H1 (cell line): ENCODE measurements around the gene HLX. TPM values are rescaled to one million over a fixed set of nuclear protein-coding genes. Genes with fewer than 3 reads are reported as not detected.

Experiments used
- CHD7 ChIP-seq: fragments of 300-600 bp; sonication (generic); IDR thresholded peaks from 2 replicates; pipeline ENCODE4 v1.7.1; 2012; ENCODE audit warnings: low read length, moderate library complexity, mild to moderate bottlenecking, inconsistent platforms; ENCODE audit not compliant: insufficient replicate concordance
- EZH2 ChIP-seq: fragments of 200-600 bp; sonication (generic); IDR thresholded peaks from 2 replicates; pipeline ENCODE4 v1.7.1; 2012; ENCODE audit warnings: low read depth, mild to moderate bottlenecking, moderate library complexity, low read length, inconsistent platforms; ENCODE audit not compliant: severe bottlenecking
- MAX ChIP-seq: IDR thresholded peaks from 2 replicates; pipeline ENCODE4 v1.6.1; 2012; ENCODE audit warnings: inconsistent platforms
- RAD21 ChIP-seq, 2 experiments: IDR thresholded peaks in 1 of 2; conservative IDR thresholded peaks in 1 of 2; 2 replicates each; pipeline ENCODE4 v1.6.1; 2011; ENCODE audit warnings: low read depth in 2 of 2, low read length in 2 of 2, improper control_type of control experiment in 1 of 2, inconsistent platforms in 1 of 2, mild to moderate bottlenecking in 1 of 2, moderate library complexity in 1 of 2
- RFX5 ChIP-seq: IDR thresholded peaks from 2 replicates; pipeline ENCODE4 v1.6.1; 2011; ENCODE audit warnings: low read depth, low read length, improper control_type of control experiment, borderline replicate concordance
- RNF2 ChIP-seq: fragments of 200-900, 300-1000 bp; sonication (generic); IDR thresholded peaks from 2 replicates; pipeline ENCODE4 v1.7.1; 2016; ENCODE audit warnings: borderline replicate concordance, low read depth, mild to moderate bottlenecking, antibody characterized with exemption, low read length; ENCODE audit not compliant: poor library complexity, severe bottlenecking; ENCODE audit errors: missing control alignments
- SRF ChIP-seq: IDR thresholded peaks from 2 replicates; pipeline ENCODE4 v1.6.1; 2011; ENCODE audit warnings: mild to moderate bottlenecking, low read depth, low read length, moderate library complexity
- TBP ChIP-seq: IDR thresholded peaks from 2 replicates; pipeline ENCODE4 v1.6.1; 2011; ENCODE audit warnings: low read depth, low read length, improper control_type of control experiment
- polyA plus RNA-seq, 7 experiments: library from polyadenylated mRNA; depleted of rRNA in 3 of 7; stranded (reverse) in 5 of 7; unstranded in 2 of 7; fragments of >200 nt in 5 of 7; fragments of 200-250 nt in 2 of 7; gene quantifications; 1 replicate in 5 of 7; 2 replicates in 1 of 7; 4 replicates in 1 of 7; pipeline versions ENCODE4 v1.2.1 to v1.2.3, GENCODE V29; 2011 to 2013; ENCODE audit warnings: missing spikeins in 2 of 7, mixed read lengths in 2 of 7
- total RNA-seq: library from RNA; stranded (reverse); fragmentation: NEBNext Ultra II Directional; extraction: Animal tissue kit (Norgen Biotek cat#: 25700); gene quantifications from 2 replicates; pipeline ENCODE4 v1.2.1, GENCODE V29; 2021

HLX gene
- total and polyA plus RNA-seq, 2 of the 8 experiments (the other 6 are each of a cell fraction or from before 2014, with no cell fraction given) = 0.11 to 0.30 TPM

- TF ChIP-seq CHD7 = no peak
- peak; percentile 24 for TF ChIP-seq RNF2
- TF ChIP-seq MAX = peak; percentile 19; the same call in 1 of the 2 replicates
- peak; percentile 60 to 71 for TF ChIP-seq RAD21 (IDR thresholded peaks at IDR 0.05 in 1 of 2, conservative IDR thresholded peaks at IDR 0.05 in 1 of 2; ENCODE audit: low read depth in 2 of 2, low read length in 2 of 2)
- TF ChIP-seq SRF = no peak
- no peak for TF ChIP-seq RFX5
- no peak for TF ChIP-seq TBP
- TF ChIP-seq EZH2 = peak; percentile 77
These were observed 3.0 kb downstream of the HLX start (continued) for GRCh38 chr1:220882061-220882891.
